HepG2 (cell line): ENCODE data around the gene COA3. TPM values are rescaled to one million over a fixed set of nuclear protein-coding genes. Genes with fewer than 3 reads are reported as not detected.

ENCODE experiments used
- ARID3A ChIP-seq: IDR thresholded peaks from 2 replicates; pipeline ENCODE4 v1.6.1; 2012; ENCODE audit warnings: low read depth, low read length, improper control_type of control experiment
- ATF7-NPFF ChIP-seq: sonication (generic); formaldehyde crosslinking; IDR thresholded peaks from 2 replicates; pipeline ENCODE4 v1.8.1; 2023; ENCODE audit warnings: mild to moderate bottlenecking, low read depth, missing genetic modification reagents, moderate library complexity
- BCL6 ChIP-seq: IDR thresholded peaks from 2 replicates; pipeline ENCODE4 v1.6.1; 2016; ENCODE audit warnings: missing genetic modification reagents, missing compliant biosample characterization
- GLI4 ChIP-seq: sonication (generic); formaldehyde crosslinking; IDR thresholded peaks from 2 replicates; pipeline ENCODE4 v1.5.1; 2020; ENCODE audit warnings: missing genetic modification reagents, mild to moderate bottlenecking, moderate library complexity, borderline replicate concordance
- HOXD1 ChIP-seq: sonication (generic); formaldehyde crosslinking; IDR thresholded peaks from 2 replicates; pipeline ENCODE4 v1.5.0; 2020; ENCODE audit warnings: missing genetic modification reagents
- MZF1 ChIP-seq: sonication (generic); formaldehyde crosslinking; IDR thresholded peaks from 2 replicates; pipeline ENCODE4 v1.8.1; 2023; ENCODE audit warnings: mild to moderate bottlenecking, missing genetic modification reagents, borderline replicate concordance
- NFKBIZ ChIP-seq: IDR thresholded peaks from 2 replicates; pipeline ENCODE4 v1.6.1; 2018; ENCODE audit warnings: missing genetic modification reagents, missing compliant biosample characterization
- SIX4 ChIP-seq: sonication (generic); formaldehyde crosslinking; IDR thresholded peaks from 2 replicates; pipeline ENCODE4 v1.4.0; 2020; ENCODE audit warnings: missing genetic modification reagents
- THYN1 ChIP-seq: sonication (generic); formaldehyde crosslinking; IDR thresholded peaks from 2 replicates; pipeline ENCODE4 v1.8.1; 2023; ENCODE audit warnings: low read depth, mild to moderate bottlenecking, moderate library complexity, missing genetic modification reagents, borderline replicate concordance
- TOE1 ChIP-seq: sonication (generic); formaldehyde crosslinking; IDR thresholded peaks from 2 replicates; pipeline ENCODE4 v1.4.0; 2020; ENCODE audit warnings: mild to moderate bottlenecking, missing genetic modification reagents
- TOPORS ChIP-seq: sonication (generic); formaldehyde crosslinking; IDR thresholded peaks from 2 replicates; pipeline ENCODE4 v1.8.0; 2023; ENCODE audit warnings: mild to moderate bottlenecking, missing genetic modification reagents
- ZFX ChIP-seq: sonication (generic); formaldehyde crosslinking; IDR thresholded peaks from 2 replicates; pipeline ENCODE4 v1.4.0; 2020; ENCODE audit warnings: mild to moderate bottlenecking, low read depth, missing genetic modification reagents, moderate library complexity
- ZKSCAN8 ChIP-seq: IDR thresholded peaks from 2 replicates; pipeline ENCODE4 v1.6.1; 2016; ENCODE audit warnings: borderline replicate concordance, missing genetic modification reagents, missing compliant biosample characterization
- ZNF44 ChIP-seq: sonication (generic); formaldehyde crosslinking; IDR thresholded peaks from 2 replicates; pipeline ENCODE4 v1.5.1; 2020; ENCODE audit warnings: mild to moderate bottlenecking, missing genetic modification reagents
- ZNF460 ChIP-seq: sonication (generic); formaldehyde crosslinking; IDR thresholded peaks from 2 replicates; pipeline ENCODE4 v1.5.1; 2020; ENCODE audit warnings: missing genetic modification reagents, mild to moderate bottlenecking, borderline replicate concordance
- ZNF530 ChIP-seq: sonication (generic); formaldehyde crosslinking; IDR thresholded peaks from 2 replicates; pipeline ENCODE4 v1.5.0; 2020; ENCODE audit warnings: low read depth, mild to moderate bottlenecking, missing genetic modification reagents
- ZNF543 ChIP-seq: sonication (generic); formaldehyde crosslinking; IDR thresholded peaks from 2 replicates; pipeline ENCODE4 v1.4.0; 2020; ENCODE audit warnings: mild to moderate bottlenecking, missing genetic modification reagents
- polyA plus RNA-seq, 8 experiments: library from polyadenylated mRNA; depleted of rRNA in 3 of 8; stranded (reverse) in 7 of 8; unstranded in 1 of 8; fragments of >200 nt; fragmentation: Illumina TruSeq in 4 of 8; extraction: Trizol in 4 of 8; gene quantifications; 2 replicates each; pipeline versions ENCODE4 v1.2.1 to v1.2.3, GENCODE V29; 2011 to 2016; ENCODE audit warnings: low read depth in 4 of 8, missing spikeins in 1 of 8, mixed read lengths in 1 of 8; ENCODE audit not compliant: insufficient read depth in 1 of 8
- total RNA-seq, 5 experiments: library from RNA; depleted of rRNA; stranded (reverse); fragments of >200 nt; fragmentation: Illumina TruSeq; extraction: Trizol; gene quantifications; 2 replicates each; pipeline ENCODE4 v1.2.3, GENCODE V29; 2016; ENCODE audit warnings: low read depth in 1 of 5
- TF ChIP-seq, protein P1 (sequence below): IDR thresholded peaks from 2 replicates; pipeline ENCODE4 v1.6.1; 2016; ENCODE audit warnings: mild to moderate bottlenecking, missing biosample characterization, missing genetic modification reagents
- TF ChIP-seq, protein P2 (sequence below): sonication (generic); formaldehyde crosslinking; IDR thresholded peaks from 2 replicates; pipeline ENCODE4 v1.4.0; 2020; ENCODE audit warnings: missing genetic modification reagents, mild to moderate bottlenecking, borderline replicate concordance
- TF ChIP-seq, protein P3 (sequence below): fragments of 450-650 bp; IDR thresholded peaks from 2 replicates; pipeline ENCODE4 v1.6.1; 2017; ENCODE audit warnings: mild to moderate bottlenecking

Gene COA3
- total and polyA plus RNA-seq, 2 of the 13 experiments (the other 11 are each of a cell fraction or from before 2014, with no cell fraction given), result 133 to 202 TPM

GRCh38 chr17:42798383-42799380 lies at the start of gene COA3, which contains the start of gene CNTD1 (continued):
- TF ChIP-seq ZNF543 (peak; percentile 97), ARID3A (no peak), ZNF530 (CRISPR knock-in tag) (0 out of 2 replicates have a peak, but pooled peaks have one; percentile 67), TOE1 (CRISPR knock-in tag) (peak; percentile 93), HOXD1 (peak; percentile 40; the same call in 1 of the 2 replicates), ZNF44 (peak; percentile 93; the same call in 1 of the 2 replicates), NFKBIZ (CRISPR knock-in tag) (no peak; the same call in none of the 2 replicates), THYN1 (CRISPR knock-in tag) (no peak), ZKSCAN8 (peak; percentile 79), GLI4 (CRISPR knock-in tag) (0 out of 2 replicates have a peak, but pooled peaks have one; percentile 81), ATF7-NPFF (CRISPR knock-in tag) (peak; percentile 91), MZF1 (CRISPR knock-in tag) (peak; percentile 38; the same call in 1 of the 2 replicates), SIX4 (CRISPR knock-in tag) (peak; percentile 75), ZFX (CRISPR knock-in tag) (peak; percentile 99), BCL6 (CRISPR knock-in tag) (peak; percentile 63), ZNF460 (CRISPR knock-in tag) (no peak), TOPORS (peak; percentile 91; the same call in 1 of the 2 replicates)
- TF ChIP-seq, protein P1, sequence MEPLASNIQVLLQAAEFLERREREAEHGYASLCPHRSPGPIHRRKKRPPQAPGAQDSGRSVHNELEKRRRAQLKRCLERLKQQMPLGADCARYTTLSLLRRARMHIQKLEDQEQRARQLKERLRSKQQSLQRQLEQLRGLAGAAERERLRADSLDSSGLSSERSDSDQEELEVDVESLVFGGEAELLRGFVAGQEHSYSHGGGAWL (CRISPR knock-in tag), result peak; percentile 85
- TF ChIP-seq, protein P2, sequence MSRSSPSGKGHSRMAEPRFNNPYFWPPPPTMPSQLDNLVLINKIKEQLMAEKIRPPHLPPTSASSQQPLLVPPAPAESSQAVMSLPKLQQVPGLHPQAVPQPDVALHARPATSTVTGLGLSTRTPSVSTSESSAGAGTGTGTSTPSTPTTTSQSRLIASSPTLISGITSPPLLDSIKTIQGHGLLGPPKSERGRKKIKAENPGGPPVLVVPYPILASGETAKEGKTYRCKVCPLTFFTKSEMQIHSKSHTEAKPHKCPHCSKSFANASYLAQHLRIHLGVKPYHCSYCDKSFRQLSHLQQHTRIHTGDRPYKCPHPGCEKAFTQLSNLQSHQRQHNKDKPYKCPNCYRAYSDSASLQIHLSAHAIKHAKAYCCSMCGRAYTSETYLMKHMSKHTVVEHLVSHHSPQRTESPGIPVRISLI (CRISPR knock-in tag), result no peak; the same call in 1 of the 2 replicates
- TF ChIP-seq, protein P3, sequence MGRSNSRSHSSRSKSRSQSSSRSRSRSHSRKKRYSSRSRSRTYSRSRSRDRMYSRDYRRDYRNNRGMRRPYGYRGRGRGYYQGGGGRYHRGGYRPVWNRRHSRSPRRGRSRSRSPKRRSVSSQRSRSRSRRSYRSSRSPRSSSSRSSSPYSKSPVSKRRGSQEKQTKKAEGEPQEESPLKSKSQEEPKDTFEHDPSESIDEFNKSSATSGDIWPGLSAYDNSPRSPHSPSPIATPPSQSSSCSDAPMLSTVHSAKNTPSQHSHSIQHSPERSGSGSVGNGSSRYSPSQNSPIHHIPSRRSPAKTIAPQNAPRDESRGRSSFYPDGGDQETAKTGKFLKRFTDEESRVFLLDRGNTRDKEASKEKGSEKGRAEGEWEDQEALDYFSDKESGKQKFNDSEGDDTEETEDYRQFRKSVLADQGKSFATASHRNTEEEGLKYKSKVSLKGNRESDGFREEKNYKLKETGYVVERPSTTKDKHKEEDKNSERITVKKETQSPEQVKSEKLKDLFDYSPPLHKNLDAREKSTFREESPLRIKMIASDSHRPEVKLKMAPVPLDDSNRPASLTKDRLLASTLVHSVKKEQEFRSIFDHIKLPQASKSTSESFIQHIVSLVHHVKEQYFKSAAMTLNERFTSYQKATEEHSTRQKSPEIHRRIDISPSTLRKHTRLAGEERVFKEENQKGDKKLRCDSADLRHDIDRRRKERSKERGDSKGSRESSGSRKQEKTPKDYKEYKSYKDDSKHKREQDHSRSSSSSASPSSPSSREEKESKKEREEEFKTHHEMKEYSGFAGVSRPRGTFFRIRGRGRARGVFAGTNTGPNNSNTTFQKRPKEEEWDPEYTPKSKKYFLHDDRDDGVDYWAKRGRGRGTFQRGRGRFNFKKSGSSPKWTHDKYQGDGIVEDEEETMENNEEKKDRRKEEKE, result no peak
